DND-41 (cell line): ENCODE results near the gene CAMKV.

Experiments
- ATAC-seq: fragments of 200-7000 bp; cut with Tn5 transposase; 3 replicates; pipeline ENCODE4 v1.9.1; 2021; ENCODE audit warnings: low read depth; ENCODE audit not compliant: insufficient read depth
- DNase-seq: peaks from one replicate; pipeline ENCODE4 v3.0.0-alpha.2; 2020
- H2AFZ ChIP-seq: 2 replicates; pipeline ENCODE4 v1.6.0; 2012; ENCODE audit warnings: low read depth, low read length
- H3K27ac ChIP-seq: 2 replicates; pipeline ENCODE4 v1.5.1; 2012; ENCODE audit warnings: low read length, inconsistent platforms
- H3K27me3 ChIP-seq: fragments of 200-600 bp; sonication (generic); 2 replicates; pipeline ENCODE4 v1.6.0; 2012; ENCODE audit warnings: low read length, mild to moderate bottlenecking, inconsistent platforms; ENCODE audit not compliant: insufficient read depth, poor library complexity
- H3K36me3 ChIP-seq: 2 replicates; pipeline ENCODE4 v1.5.1; 2012; ENCODE audit warnings: low read length, inconsistent platforms; ENCODE audit not compliant: insufficient read depth
- H3K4me1 ChIP-seq: 2 replicates; pipeline ENCODE4 v1.5.1; 2012; ENCODE audit warnings: mild to moderate bottlenecking, low read length; ENCODE audit not compliant: insufficient read depth
- H3K4me2 ChIP-seq: 2 replicates; pipeline ENCODE4 v1.6.0; 2012; ENCODE audit warnings: mild to moderate bottlenecking, moderate library complexity, low read length, inconsistent platforms; ENCODE audit not compliant: insufficient read depth
- H3K4me3 ChIP-seq, 2 experiments: fragments of 200-600 bp in 1 of 2; shearing (Covaris generic) in 1 of 2; 2 replicates each; pipeline ENCODE4 v1.5.1; 2012 to 2016; ENCODE audit warnings: inconsistent platforms in 2 of 2, low read length in 2 of 2, mild to moderate bottlenecking in 2 of 2, low read depth in 1 of 2, moderate library complexity in 1 of 2
- H3K79me2 ChIP-seq: 2 replicates; pipeline ENCODE4 v1.6.0; 2012; ENCODE audit warnings: low read length, inconsistent platforms; ENCODE audit not compliant: insufficient read depth
- H3K9ac ChIP-seq: 2 replicates; pipeline ENCODE4 v1.6.0; 2012; ENCODE audit warnings: low read depth, mild to moderate bottlenecking, inconsistent platforms, low read length, moderate library complexity
- H3K9me3 ChIP-seq: 2 replicates; pipeline ENCODE4 v1.5.1; 2012; ENCODE audit warnings: low read length, moderate library complexity, mild to moderate bottlenecking, inconsistent platforms; ENCODE audit not compliant: insufficient read depth, severe bottlenecking
- H4K20me1 ChIP-seq: 2 replicates; pipeline ENCODE4 v1.6.0; 2012; ENCODE audit warnings: low read length; ENCODE audit not compliant: insufficient read depth
- CTCF ChIP-seq: IDR thresholded peaks from 2 replicates; pipeline ENCODE4 v1.5.1; 2012; ENCODE audit warnings: borderline replicate concordance, low read length, moderate library complexity, mild to moderate bottlenecking; ENCODE audit not compliant: poor library complexity, severe bottlenecking; ENCODE audit errors: extremely low read depth
- EZH2 ChIP-seq: IDR thresholded peaks from 3 replicates; pipeline ENCODE4 v1.6.1; 2012; ENCODE audit warnings: borderline replicate concordance, low read depth, mild to moderate bottlenecking, moderate library complexity, low read length, inconsistent platforms; ENCODE audit not compliant: severe bottlenecking

Gene CAMKV

GRCh38 chr3:49865198-49865784, 4.4 kb downstream of the CAMKV start:
- Histone ChIP-seq H2AFZ (no peak overlapping the region), H4K20me1 (peaks cover 13% of the 10 kb centered on the region), H3K9ac (no peak overlapping the region), H3K9me3 (no peaks in the 10 kb centered on the region), H3K27me3 (peaks cover 23% of the 10 kb centered on the region), H3K27ac (no peak overlapping the region), H3K4me1 (peaks cover 7% of the 10 kb centered on the region; the same call in 1 of the 2 replicates), H3K4me2 (no peak overlapping the region), H3K79me2 (no peaks in the 10 kb centered on the region), H3K36me3 (no peaks in the 10 kb centered on the region), H3K4me3 (no peak overlapping the region)
- ATAC-seq (no peak), DNase-seq (no peak)
- TF ChIP-seq CTCF = no peak
- TF ChIP-seq EZH2 = no peak

- no peak overlapping the region for H2AFZ ChIP-seq
- TF ChIP-seq EZH2 (no peak), CTCF (no peak)
- peaks cover 13% of the 10 kb centered on the region for H4K20me1 ChIP-seq
- no peak overlapping the region for H3K4me3 ChIP-seq
- ATAC-seq = no peak
- H3K4me2 ChIP-seq = no peak overlapping the region
- H3K79me2 ChIP-seq = no peaks in the 10 kb centered on the region
- H3K9ac ChIP-seq = no peak overlapping the region
- no peak for DNase-seq
- no peaks in the 10 kb centered on the region for H3K36me3 ChIP-seq
- H3K27me3 ChIP-seq = peaks cover 16% of the 10 kb centered on the region
- H3K4me1 ChIP-seq = peaks cover 2% of the 10 kb centered on the region; the same call in 1 of the 2 replicates
- no peak overlapping the region for H3K27ac ChIP-seq
- H3K9me3 ChIP-seq = no peaks in the 10 kb centered on the region
These were observed 5.2 kb downstream of the CAMKV start for GRCh38 chr3:49864505-49864904.

- peaks cover 16% of the 10 kb centered on the region for H3K79me2 ChIP-seq
- TF ChIP-seq CTCF (no peak), EZH2 (no peak)
- no peaks in the 10 kb centered on the region for H3K9me3 ChIP-seq
- H3K27ac ChIP-seq = no peak overlapping the region
- ATAC-seq (no peak), DNase-seq (no peak)
- H2AFZ ChIP-seq = no peak overlapping the region
- H3K36me3 ChIP-seq = no peaks in the 10 kb centered on the region
- no peak overlapping the region for H3K4me2 ChIP-seq
- no peak overlapping the region for H3K9ac ChIP-seq
- peaks cover 23% of the 10 kb centered on the region for H3K4me1 ChIP-seq
- no peak overlapping the region for H3K4me3 ChIP-seq
- H3K27me3 ChIP-seq = peaks cover 7% of the 10 kb centered on the region
- H4K20me1 ChIP-seq = peaks cover 9% of the 10 kb centered on the region; the same call in 1 of the 2 replicates
These were observed 10.0 kb downstream of the CAMKV start for GRCh38 chr3:49859576-49860305.
